ENCODE measurements around the gene CDKN2B-AS1.

The CDKN2B-AS1 gene

DNA sequence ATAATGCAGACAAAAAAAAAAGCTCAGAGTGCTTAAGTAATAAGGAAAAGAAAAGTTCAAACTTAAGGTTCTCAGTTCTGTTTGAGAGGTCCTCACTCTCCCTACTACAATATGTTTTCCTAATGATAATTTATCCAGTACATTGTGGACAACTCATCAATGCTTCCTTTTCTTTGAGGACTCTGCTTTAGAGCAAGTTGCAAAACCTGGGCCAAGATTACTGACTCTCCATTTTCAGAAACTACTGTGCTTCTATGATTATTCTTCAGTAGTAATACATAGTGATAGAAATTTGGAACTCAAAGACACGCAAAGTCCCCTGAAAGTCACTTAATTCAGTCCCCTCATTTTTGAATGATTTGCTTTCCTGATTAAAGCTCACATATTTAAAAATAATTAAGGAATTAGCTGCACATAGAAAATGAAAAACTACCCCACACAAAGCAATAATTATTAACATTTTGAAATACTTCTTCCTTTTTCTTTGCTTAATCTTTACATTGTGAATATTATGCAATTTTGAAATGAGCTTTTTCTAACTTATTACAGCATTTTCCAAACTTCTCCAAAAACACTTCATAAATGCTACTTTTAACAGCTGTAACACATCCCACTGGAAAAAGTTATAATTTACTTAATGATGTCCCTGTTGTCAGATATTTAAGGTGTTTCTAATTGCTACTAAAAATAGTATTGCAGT, 11.6 kb upstream of the CDKN2B-AS1 start:
- no peak for DNase-seq (ENCODE audit: low spot score)

DNA sequence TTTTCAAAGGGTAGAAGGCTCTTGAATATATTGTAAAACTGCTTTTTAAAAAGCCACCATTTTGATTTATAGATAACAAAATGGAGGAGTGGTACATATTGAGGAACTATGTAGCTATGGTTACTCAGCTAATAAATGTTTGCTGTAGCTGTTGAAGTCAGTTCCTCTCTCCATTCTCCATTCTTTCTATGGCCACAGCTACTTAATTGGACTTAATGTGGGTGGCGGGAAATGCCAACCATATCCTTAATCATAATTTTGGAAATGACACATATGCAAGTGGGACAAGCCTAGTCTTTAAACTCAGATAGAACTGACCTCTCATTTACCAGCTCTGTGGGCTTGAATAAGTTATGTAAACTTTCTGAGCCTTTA, 11.0 kb upstream of the CDKN2B-AS1 start:
- DNase-seq (ENCODE audit: low spot score), result no peak

DNA sequence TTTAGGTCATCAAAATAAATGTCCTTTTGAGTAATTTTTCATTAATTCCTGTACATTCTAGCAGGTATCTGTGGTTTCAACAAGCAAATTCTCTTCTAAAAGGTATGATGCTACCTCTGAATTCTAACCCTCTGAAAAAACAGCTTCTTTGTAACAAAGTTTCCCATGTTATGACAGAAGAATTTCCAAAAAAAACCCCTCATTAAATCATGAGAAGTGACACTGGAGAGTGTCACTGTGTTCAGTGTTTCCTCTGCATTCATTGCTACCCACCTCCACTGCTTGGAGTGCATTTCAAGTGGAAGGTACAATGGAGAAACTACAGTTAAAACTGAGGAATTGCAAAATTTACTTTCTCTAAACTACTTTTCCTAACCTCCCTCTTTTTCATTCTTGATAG, 10.5 kb upstream of the CDKN2B-AS1 start:
- DNase-seq (ENCODE audit: low spot score), result no peak

DNA sequence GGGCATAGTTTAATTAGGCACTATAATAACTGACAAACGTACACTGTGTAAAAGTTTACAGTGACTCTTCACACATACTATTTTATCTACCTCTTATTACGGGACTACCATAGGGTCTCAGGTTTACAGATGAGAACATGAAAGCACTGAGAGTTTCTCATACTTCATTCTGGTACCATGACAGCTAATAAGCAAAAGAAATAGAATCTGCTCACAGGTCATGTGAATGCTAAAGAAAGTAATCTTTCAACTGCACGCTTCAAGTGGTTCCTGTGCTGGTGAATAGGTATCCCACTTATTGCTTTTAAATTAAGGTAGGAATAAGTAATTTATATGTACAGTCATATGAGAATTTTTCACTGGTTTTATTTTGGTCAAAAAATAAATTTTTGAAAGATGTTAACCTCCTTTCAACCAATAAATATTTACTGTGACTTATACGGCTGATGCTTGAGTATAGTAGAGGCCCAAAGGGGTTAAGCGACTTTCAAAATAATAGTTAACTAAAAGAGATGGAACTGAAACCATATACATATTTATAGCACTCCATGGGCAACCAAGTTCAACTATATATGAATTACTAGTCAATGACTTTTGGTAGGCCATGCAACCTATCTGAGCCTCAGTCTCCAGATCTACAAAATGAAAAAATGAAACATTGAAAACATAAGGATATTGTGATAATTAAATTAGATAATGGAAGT, 8.5 kb upstream of the CDKN2B-AS1 start:
- DNase-seq (ENCODE audit: low spot score), result no peak

DNA sequence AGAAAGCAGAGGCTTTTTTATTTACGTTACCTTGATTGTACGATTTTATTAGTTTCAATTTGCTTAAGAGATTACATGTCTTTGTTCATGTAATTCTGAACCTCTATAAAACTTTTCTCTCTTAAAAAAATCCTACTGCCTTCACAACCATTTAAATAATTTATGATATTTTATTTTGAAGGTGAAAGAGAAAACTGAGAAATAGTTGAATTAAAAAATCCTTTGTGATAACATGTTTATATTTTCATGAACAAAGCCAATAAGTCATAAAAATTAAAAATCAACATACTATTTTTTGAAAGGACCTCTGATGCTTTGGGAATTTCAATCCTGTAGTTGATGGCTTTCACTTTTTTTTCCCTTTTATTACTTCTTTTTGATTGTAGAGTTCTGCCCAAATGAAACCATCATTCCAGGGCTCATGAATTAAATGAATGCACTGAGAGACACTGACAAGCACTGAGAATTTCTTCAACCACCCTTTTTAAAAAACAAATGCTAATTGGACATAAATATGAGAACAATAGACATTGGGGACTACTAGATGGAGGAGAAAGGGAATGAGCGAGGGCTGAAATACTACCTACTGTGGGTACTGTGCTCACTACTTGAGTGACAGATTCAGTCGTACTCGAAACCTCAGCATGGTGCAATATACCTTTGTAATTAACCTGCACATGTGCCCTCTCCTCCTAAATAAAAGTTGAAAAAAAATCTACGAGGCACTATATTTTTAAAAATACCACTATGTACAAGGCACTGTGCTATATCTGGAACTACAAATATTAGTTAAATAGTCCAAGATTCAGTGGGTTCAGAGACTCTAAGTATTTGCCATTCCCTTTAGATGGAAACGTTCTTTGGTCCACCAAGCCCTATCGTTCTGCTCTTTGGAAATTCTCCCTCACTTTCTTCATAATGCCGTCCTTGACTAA, 6.3 kb upstream of the CDKN2B-AS1 start:
- no peak for DNase-seq (ENCODE audit: low spot score)

DNA sequence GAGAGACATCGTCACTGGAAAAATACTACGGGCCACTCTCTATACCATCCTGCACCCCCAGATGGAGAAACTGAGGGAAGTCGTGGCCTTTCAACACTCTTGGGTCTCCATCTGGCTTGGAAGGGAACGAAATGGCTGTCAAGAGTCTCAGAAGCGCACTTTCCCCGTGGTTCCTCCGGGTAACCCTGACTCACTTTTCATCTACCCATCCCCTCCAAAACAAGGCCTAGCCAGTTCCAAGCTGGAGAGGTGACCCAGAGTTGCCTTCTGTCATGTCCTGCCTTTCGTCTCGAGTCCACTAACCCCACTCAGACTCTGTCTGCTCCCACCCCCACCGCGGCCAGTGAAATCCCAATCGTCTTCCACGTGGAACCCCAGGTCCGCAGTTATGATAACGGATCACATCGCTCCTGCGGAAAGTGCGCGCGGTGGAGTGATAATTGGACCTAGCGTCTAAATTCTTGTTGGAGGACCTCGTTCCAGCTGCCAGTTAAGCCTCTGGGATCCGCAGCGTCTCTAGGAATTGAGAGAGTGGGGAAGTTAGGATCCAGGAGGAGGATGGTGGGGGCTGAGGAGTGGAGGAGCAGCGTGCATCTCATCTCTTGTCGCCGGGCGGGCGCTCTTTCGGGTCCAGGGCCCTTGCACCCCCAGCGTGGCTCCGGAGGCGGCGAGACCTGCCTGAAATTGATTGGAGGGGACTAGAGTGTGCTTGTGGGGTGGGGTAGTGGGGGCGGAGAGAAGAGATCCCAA, 5.0 kb upstream of the CDKN2B-AS1 start:
- no peak for DNase-seq (ENCODE audit: low spot score)

DNA sequence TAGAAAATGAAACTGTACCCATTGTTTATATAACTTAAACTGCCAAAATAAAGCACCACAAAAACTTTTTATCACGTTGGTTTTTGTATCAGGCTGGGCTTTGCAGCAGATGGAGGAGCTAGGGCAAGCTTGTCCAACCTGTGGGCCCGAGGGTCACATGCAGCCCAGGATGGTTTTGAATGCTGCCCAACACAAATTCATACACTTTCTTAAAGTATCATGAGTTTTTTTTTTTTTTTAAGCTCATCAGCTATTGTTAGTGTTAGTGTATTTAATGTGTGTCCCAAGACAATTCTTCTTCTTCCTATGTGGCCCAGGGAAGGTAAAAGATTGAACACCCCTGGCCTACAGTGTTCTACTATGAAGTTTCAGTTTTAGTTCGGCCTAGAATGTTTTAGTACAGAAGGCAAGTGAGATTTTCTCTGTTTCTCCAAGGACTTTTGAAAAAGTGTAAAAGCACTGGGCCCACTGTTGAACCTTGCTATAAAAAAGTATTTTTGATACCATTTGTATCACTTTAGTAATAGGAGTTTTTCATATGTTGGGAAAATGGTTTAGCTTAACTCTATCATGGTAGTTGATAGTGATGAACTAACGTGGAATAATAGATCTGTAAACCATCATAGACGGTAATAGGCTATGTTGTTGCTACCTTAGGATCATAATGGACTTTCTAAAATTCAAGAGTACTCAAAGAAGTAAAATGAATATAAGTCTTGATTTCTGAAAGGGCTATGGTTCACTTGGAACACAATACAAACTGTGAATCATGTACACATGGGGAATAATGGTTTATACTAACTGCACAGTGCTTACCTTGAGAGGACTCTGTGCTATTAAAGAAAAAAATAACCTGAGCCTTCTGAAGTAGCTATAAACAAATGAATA, 3.3 kb upstream of the CDKN2B-AS1 start:
- no peak for DNase-seq (ENCODE audit: low spot score)

DNA sequence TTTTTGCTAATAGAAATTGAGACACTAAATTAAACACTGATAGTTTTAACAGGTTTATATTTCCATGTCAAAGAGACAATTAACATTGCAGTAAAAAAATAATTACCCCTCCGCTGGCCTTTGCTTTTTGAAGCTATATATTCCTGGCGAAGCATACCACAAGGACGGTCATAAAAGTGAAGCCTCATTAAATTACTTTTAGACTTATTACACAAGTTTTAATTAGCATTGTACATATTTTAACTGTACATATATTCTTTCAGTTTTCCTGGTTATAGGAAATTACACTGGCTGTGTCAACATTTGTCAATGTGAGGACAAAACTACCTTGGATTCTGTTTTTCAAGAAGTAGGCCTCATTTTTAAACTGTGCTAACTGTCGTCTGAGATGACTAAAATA, 1.6 kb upstream of the CDKN2B-AS1 start:
- DNase-seq (ENCODE audit: low spot score), result no peak

DNA sequence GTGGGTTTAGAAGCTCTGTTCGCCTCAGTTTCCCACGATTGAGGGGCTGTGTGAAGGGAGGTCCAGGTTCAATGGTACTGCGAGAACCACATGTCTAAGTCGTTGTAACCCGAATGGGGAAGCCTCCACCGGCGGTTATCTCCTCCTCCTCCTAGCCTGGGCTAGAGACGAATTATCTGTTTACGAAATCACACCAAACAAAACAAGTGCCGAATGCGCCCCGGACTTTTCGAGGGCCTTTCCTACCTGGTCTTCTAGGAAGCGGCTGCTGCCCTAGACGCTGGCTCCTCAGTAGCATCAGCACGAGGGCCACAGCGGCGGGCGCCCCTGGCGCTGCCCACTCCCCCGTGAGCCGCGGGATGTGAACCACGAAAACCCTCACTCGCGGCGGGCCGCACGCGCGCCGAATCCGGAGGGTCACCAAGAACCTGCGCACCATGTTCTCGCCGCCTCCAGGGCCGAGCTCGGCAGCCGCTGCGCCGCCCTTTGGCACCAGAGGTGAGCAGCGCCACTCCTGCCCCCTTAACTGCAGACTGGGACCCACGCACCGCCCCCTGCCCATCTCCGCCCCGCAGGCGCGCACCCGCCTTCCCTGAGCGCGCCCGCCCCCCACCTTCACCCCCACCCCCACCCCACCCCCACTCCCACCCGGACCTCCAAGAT, 567 bp upstream of the CDKN2B-AS1 start, which contains the start of gene CDKN2A:
TSS of gene CDKN2A (minus strand) at position 500 of the 663 bp plus-strand sequence.
- DNase-seq (ENCODE audit: low spot score), result no peak

DNA sequence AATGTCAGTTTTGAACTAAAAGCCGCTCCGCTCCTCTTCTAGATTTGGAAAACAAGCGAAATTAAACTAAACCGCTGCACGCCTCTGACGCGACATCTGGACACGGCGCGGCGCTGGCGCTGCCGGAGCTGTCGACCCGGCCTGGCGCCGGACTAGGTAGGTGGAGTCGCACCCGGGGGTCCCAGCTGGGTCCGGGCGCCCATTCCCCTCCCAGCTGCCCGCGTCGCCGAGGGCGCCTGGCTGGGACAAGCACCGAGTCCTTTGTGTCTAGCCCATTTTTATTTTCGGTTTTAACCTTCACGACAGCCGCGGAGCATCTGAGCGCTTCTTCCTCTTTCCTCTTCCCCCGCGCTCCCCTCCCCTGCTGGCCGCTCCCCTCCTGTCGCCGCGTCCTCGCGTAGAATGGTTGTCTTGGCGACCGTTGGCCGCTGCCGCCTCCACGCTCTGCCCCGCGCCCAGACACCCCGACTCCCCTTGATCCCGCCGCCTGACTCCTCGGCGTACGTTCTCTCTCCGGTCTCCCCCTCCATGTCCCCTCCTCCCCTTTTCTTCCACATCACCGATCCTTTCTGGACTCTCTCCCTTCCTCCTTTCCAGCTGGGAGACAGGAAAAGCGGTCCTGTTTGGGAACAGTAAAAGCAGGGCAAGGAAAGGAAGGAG, 545 bp downstream of the CDKN2B-AS1 start:
- DNase-seq (ENCODE audit: low spot score), result no peak

DNA sequence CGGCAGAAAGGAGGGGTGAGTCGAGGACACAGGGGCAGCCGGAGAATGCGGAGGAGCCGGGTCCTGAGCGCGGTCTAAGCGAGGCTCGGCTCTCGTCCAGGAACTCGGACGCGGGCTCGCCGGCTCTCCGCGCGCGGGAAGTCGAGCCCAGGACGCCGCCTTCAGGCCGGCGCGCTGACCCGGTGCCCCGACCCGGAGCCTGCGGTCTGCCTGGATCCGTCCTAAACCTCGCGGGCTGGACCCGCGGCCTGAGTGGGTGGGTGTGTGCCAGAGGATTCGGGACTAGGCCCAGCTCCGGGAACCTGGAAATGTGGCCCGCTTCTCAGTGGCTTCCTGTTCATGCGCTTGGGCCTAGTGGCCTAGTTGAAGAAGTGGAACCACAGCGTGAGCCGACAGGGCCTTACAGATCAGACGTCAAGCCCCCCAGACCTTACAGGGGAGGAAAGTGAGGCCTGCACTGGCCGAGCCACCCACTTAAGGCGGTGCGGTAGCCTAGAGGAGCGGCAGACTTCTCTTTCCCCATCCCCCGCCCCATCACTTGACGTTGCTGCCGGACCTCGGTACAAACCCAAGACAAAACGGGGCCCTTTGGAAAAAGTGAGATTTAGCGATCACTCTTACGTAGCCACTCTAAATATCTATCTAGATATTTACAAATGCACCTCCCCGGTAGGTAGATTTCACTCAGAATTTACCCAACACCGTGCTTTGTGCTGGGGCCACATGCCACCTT, 1.2 kb downstream of the CDKN2B-AS1 start:
- DNase-seq (ENCODE audit: low spot score), result no peak

DNA sequence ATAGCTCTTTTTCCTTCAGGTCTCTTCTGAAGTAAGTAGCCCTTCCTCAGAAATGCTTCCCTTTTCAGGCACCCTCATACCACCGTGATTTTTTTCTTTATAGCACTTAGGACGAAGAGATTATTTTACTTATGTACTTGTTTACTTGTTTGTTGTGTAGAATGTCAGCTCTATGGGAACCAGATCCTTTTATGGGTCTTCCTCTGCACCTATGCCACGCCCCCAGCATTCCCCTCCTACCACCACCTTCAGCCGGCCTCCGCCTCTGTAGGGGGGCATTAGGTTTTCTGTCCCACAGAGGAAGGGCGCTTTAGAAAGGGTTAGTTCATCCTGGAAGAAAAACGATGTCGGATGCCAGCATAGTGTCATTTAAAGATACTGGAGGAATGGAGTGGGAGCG, 1.8 kb downstream of the CDKN2B-AS1 start:
- no peak for DNase-seq (ENCODE audit: low spot score)

DNA sequence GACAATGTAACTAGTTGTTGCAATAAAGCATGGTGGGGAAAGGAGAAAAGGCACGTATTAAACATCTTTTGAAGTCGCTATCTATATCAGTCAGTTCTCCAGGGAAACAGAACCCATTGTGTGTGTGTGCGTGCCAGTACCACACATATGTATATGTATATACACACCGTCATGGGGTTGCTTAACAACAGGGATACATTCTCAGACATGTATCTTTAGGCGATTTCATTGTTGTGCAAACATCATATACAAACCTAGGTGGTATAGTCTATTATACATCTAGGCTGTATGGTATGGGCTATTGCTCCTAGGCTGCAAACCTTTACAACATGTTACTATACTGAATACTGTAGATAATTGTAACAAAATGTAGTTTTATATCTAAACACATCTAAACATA, 2.3 kb downstream of the CDKN2B-AS1 start:
- DNase-seq (ENCODE audit: low spot score), result no peak

DNA sequence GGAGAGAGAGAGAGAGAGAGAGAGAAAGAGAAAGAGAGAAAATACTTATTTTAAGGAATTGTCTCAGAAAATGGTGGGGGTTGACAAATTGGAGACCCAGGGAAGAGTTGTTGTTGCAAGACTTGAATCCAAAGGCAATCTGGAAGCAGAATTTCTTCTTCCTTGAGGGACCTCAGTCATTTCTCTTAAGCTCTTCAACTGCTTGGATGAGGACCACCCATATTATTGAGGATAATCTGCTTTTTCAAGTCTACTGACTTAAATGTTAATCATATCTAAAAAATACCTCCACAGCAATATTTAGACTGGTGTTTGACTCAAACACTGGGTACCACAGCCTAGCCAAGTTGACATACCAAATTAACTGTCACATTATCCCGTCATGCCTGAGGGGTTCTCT, 2.9 kb downstream of the CDKN2B-AS1 start:
- DNase-seq (ENCODE audit: low spot score), result no peak

DNA sequence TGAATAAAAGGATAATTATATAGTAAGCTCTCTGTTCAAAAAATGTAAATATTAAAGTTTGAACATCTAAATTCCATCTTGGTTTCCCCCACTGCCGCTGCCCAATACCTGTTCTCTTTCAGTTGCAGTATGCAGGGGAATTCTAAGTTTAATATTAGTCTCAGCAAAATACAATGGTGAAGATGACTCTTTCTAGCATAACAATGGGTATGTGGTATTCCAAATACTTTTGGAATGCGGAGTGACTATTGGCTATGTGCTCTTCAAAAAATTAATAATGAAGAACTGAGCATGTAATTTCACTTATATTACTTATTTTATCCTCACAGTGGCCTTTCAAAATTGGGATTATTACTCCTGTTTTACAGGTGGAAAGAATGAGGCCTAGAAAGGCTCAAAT, 3.4 kb downstream of the CDKN2B-AS1 start:
- no peak for DNase-seq (ENCODE audit: low spot score)

DNA sequence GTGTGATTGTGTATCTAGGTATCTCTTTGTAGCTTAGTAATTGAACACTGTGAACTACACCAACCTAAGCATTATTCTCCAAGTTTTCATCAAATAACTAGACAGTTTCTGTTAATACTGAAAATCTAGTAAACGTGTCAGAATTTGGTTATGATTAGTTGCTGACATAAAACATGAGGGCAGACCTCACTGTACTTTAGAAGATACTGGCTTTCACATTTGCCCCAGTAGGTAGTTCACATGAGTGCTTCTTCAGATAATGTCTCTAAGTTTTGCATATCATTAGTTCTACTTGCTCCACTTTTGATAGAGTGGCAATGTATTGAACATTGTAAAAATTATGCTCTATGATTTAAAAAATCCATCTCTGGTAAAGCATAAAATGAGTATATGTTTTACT, 7.4 kb downstream of the CDKN2B-AS1 start:
- DNase-seq (ENCODE audit: low spot score), result no peak

DNA sequence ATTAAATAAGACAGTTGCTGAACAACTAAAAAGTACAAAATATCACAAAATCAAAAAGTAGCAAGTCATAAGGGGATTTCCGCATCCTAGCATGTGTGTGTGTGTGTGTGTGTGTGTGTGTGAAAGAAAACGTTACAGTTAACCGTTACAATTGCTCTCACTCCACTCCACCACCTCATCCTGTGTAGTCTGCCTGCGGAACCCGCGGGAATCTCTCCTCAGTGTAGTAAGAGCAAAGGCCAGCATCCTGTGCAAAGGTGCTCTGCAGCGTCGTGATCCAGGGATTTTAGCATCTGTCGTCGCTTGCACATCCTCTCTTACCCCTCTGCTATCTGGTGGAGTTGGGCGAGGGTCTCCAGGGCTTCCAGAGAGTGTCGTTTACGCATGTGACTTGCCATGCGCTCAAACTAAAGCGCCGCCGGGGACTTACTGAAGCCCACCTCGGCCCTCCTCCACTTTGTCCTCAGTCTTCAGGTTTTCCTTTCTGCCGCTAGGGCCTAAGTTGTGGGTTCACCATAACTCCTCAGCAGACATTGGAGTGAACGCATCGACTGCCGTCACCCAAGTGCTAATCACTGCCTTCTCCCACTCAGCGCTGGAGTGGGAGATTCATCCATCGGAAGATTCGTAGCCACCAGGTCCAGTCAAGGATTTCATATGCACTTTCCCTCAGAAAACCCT, 10.6 kb downstream of the CDKN2B-AS1 start:
- no peak for DNase-seq (ENCODE audit: low spot score)

Measured in kidney capillary endothelial cell (primary cell).